AG09309 (cell line): ENCODE results near the gene TPO.
"Not testable (repeated sequence)": the region's sequence is repeated elsewhere in the genome, so short reads cannot be mapped to it uniquely, and the experiment has no call there.

Experiments
- DNase-seq: peaks from one replicate; pipeline ENCODE4 v3.0.0-alpha.2; 2010; ENCODE audit warnings: low read depth
- H3K4me3 ChIP-seq: 2 replicates; pipeline ENCODE4 v1.5.1; 2011; ENCODE audit warnings: mild to moderate bottlenecking, low read depth, low read length, moderate library complexity; ENCODE audit not compliant: control insufficient read depth
- CTCF ChIP-seq: IDR thresholded peaks from 2 replicates; pipeline ENCODE4 v1.5.1; 2011; ENCODE audit warnings: mild to moderate bottlenecking, low read depth, low read length, inconsistent platforms; ENCODE audit not compliant: insufficient read depth, control insufficient read depth; ENCODE audit errors: missing control alignments

TPO gene

GRCh38 chr2:1405124-1405523, 8.1 kb upstream of the TPO start:
- DNase-seq, result no peak
- no peak for TF ChIP-seq CTCF
- no peak overlapping the region for H3K4me3 ChIP-seq

GRCh38 chr2:1405967-1406366, 7.3 kb upstream of the TPO start:
- no peak overlapping the region for H3K4me3 ChIP-seq
- no peak for TF ChIP-seq CTCF
- no peak for DNase-seq

- TF ChIP-seq CTCF, result no peak
- no peak for DNase-seq
- H3K4me3 ChIP-seq, result no peak overlapping the region
Observed at GRCh38 chr2:1406434-1406833, 6.8 kb upstream of the TPO start.

GRCh38 chr2:1407950-1408675, 5.2 kb upstream of the TPO start:
- DNase-seq, result no peak
- TF ChIP-seq CTCF, result no peak
- no peak overlapping the region for H3K4me3 ChIP-seq

- DNase-seq, result no peak
- H3K4me3 ChIP-seq, result no peak overlapping the region
- TF ChIP-seq CTCF, result no peak
Observed at GRCh38 chr2:1414121-1414520, 858 bp downstream of the TPO start.

- not testable (repeated sequence) for H3K4me3 ChIP-seq, DNase-seq
Observed at GRCh38 chr2:1414901-1415300, 1.6 kb downstream of the TPO start.

- no peak for TF ChIP-seq CTCF
- DNase-seq, result no peak
- no peak overlapping the region for H3K4me3 ChIP-seq
Observed at GRCh38 chr2:1415501-1415900, 2.2 kb downstream of the TPO start.
